Right renal pelvis (tissue), 4 donors: ENCODE measurements around the gene SPOPL. TPM values are rescaled to one million over a fixed set of nuclear protein-coding genes. Genes with fewer than 3 reads are reported as not detected.
"Not testable (repeated sequence)": the region's sequence is repeated elsewhere in the genome, so short reads cannot be mapped to it uniquely, and the experiment has no call there.

ENCODE experiments used
- DNase-seq, 4 donors: peaks; one replicate each; pipeline ENCODE4 v3.0.0-alpha.2; 2013; ENCODE audit warnings: low read depth in 4 of 4, low spot score in 3 of 4, missing footprints in 1 of 4
- polyA plus RNA-seq, 4 donors: library from polyadenylated mRNA; unstranded; fragments of 120-200 nt; gene quantifications; one replicate each; pipeline ENCODE4 v1.2.1, GENCODE V29; 2013; ENCODE audit not compliant: insufficient read length in 4 of 4

Gene SPOPL
- polyA plus RNA-seq, 4 donors: 22.9 to 31.6 (median 30.2) TPM

DNA sequence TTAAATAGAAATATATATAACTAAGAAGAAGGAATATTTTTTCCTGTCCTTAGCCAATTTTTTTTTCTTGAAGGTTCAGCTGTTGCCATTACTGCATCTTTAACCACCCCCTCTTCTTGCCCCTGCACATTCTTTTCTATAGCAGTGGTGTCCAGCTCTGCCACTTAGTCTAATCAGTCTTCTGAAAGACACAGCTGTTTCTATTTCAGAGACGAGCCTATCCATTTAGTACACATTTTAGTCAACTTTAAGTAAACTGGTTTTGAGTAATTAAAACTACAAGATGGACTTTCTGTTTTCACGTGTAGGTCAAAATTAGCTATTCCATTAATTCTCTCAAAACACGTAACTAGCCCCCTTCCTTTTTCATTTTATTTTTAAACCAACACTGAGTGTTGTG, 21.0 kb downstream of the SPOPL start:
- no peak for DNase-seq

DNA sequence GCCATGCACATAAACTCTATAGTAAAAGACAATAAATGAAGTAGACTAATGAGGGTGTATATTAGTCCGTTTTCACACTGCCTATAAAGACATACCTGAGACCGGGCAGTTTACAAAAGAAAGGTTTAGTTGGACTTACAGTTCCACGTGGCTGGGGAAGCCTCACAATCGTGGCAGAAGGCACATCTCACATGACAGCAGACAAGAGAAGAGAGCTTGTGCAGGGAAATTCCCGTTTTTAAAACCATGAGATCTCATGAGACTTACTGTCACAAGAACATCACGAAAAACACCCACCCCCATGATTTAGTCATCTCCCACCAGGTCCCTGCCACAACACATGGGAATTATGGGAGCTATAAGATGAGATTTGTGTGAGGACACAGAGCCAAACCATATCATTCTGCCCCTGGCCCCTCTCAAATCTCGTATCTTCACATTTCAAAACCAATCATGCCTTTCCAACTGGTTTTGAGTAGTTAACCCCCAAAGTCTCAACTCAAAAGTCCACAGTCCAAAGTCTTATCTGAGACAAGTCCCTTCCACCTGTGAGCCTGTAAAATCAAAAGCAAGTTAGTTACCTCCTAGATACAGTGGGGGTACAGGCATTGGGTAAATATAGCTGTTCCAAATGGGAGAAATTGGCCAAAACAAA, 21.6 kb downstream of the SPOPL start:
- DNase-seq: not testable (repeated sequence)

DNA sequence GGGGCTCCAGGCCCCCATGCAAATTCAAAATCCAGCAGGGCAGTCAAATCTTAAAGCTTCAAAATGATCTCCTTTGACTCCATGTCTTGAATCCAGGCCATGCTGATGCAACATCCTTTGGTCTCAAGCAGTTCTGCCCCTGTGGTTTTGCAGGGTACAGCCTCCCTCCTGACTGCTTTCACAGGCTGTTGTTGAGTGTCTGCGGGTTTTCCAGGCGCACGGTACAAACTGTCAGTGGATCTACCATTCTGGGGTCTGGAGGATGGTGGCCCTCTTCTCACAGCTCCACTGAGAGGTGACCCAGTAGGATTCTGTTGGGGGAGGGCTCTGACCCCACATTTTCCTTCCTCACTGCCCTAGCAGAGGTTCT, 22.1 kb downstream of the SPOPL start:
- DNase-seq: not testable (repeated sequence)

DNA sequence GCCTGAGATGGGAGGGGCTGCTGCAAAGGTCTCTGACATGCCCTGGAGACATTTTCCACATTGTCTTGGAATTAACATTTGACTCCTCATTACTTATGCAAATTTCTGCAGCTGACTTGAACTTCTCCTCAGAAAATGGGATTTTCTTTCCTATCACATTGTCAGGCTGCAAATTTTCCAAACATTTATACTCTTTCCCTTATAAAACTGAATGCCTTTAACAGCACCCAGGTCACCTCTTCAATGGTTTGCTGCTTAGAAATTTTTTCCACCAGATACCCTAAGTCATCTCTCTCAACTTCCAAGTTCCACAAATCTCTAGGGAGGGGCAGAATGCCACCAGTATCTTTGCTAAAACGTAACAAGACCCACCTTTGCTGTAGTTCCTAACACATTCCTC, 22.8 kb downstream of the SPOPL start:
- not testable (repeated sequence) for DNase-seq

DNA sequence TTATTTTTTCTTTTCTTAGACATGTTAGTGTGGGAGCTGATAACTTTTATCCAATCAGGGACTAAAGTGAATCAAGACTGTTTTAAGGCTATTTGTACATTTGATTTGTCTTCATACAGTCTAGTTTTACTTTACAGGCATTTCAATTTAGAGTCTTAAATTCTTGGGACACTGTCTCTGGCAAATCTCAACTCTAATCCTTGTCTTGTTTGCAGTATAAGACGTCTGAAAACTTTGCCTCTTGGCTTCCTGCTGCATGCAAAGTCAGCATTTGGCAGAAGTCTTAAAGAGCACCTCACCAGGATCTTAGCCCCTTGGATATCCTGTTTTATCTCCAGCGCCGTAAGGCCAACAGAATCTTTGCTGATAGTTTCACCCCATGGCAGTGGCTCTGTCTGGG, 30.3 kb downstream of the SPOPL start:
- DNase-seq: no peak

DNA sequence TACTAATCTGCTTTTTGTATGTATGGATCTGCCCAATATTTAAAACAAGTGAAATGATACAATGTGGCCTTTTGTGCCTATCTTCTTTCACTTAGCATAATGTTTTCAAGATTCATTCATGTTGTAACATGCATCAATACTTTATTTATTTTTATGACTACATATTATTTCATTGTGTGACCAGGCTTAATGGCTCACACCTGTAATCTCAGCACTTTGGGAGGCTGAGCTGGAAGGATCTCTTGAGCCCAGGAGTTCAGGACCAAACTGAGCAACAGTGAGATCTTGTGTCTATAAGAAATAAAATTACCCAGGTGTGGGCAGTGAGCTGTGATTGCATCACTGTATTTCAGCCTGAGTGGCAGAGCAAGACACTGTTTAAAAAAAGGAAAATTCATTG, 33.2 kb downstream of the SPOPL start:
- no peak for DNase-seq

DNA sequence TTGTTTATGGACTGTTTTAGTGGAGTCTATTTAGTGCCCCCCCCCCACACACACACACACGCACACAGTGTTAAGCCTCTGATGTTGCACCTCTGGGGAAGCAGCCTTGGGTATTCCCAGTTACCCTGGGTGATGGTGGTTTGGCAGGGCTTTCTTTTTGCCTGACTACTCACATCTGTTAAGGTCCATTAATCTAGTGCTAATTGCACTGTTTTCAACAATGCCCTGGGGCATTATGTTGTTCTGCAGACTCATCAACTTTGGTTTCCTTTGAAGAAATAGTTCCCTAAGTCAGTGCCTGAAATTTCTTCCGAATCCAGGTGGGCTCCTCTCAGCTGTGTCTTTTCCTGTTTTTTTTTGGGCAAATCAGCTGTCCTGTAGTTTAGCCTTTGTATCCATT, 34.7 kb downstream of the SPOPL start:
- no peak for DNase-seq

DNA sequence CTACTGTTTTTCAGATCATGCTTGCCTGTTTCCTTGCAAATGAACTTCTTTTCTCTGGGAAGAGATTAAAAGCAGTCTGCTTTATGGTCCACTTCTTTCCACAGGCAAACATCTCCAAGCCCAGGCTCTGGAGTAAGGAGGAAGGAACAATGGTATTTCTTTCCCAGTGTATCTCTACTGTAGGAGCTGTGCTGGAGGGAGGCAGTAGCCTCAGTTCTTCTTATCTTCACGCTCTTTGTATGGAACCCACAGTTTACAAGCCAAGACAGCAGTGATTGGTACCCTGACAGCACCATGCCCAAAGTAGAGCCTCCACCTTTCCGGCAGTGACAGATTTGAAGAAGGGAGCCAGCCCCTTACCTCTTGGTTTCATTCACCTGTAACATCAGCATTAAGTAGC, 35.2 kb downstream of the SPOPL start:
- DNase-seq: no peak

DNA sequence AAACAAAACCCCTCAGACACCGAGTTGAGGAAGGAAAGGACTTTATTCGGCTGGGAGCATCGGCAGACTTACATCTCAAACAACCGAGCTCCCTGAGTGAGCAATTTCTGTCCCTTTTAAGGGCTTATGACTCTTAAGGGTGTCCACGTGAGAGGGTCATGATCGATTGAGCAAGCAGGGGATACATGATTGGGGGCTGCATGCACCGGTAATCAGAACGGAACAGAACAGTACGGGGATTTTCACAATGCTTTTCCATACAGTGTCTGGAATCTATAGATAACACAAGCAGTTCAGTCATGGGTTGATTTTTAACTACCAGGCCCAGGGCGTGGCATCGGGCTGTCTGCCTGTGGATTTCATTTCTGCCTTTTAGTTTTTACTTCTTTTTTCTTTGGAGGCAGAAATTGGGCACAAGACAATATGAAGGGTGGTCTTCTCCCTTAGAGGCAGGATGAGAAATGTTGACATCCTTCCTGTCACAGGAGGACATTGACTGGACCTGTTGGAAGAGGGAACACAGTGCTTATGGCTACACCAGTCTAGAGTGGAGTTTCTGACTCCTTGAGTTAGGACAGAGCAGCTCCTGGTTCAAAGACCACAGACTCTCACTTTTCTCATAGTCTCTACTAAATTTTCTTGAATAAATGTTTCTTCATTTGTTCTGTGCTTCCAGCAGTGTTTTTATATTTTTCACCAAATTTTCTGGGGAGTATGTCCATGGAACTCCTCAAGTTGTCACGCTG, 35.8 kb downstream of the SPOPL start:
- DNase-seq: no peak

DNA sequence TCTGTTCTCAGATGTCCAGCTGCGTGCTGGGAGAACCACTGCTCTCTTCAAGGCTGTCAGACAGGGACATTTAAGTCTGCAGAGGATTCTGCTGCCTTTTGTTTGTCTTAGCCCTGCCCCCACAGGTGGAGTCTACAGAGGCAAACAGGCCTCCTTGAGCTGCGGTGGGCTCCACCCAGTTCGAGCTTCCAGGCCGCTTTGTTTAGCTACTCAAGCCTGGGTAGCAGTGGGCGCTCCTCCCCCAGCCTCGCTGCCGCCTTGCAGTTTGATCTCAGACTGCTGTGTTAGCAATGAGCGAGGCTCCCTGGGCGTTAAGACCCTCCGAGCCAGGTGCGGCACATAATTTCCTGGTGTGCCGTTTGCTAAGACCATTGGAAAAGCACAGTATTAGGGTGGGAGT, 42.6 kb downstream of the SPOPL start:
- not testable (repeated sequence) for DNase-seq

DNA sequence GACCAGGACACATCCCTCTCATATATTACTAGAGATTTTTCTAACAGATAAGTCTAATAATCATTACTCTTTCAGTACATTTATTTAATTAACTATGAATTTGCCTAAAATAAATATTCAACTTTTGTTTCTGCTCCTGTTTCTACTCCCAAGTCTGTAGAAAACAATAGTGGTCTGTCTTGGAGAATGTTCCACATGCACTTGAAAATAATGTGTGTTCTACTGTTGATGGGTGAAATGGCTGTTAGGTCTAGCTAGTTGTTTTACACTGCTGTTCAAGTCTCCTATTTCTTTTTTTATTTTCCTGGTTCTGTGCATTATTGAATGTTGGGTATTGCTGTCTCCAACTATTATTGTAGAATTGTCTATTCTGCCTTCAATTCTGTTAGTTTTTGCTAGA, 47.2 kb downstream of the SPOPL start:
- DNase-seq: no peak

DNA sequence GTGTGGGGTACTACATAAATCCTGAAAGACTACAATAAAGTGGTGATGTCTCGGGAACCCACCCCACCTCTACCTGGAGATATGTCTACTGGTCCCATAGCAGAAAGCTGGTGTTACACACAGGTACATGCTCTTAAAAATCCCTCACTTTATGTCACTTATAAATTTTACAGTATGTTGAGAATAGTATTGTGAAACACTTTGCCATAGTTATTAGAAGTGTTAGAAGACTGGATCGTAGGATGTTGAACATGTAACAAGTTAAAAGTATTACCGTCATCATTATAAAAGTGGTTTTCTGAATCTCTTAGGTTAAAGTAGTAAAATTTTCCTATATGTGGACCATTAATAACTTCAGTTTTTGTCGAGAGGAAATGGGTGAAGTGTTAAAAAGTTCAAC, 48.6 kb downstream of the SPOPL start:
- no peak for DNase-seq

DNA sequence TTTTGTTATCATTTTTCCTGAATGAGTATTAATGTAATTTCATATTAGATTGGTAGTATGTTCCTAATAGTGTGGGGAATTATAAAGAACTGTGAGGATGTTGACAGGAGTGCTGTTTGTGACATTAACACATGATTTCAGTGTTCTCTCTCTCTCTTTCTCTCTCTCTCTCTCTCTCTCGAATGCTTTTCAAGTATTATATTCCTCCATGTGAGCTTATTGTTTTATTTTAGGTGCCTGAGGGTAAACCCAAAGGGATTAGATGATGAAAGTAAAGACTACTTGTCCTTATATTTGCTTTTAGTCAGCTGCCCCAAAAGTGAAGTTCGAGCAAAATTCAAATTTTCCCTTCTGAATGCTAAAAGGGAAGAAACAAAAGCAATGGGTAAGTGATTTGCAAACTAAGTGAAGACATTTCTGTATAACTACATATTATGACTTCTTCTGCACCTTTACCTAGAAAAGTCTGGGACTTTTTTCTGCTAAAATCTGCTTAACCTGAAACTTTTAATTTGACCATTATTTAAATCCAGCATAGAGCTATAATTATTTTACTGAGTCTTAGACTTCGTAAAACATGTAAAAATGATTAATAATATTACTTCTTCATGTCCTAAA, 49.2 kb downstream of the SPOPL start:
- no peak for DNase-seq

DNA sequence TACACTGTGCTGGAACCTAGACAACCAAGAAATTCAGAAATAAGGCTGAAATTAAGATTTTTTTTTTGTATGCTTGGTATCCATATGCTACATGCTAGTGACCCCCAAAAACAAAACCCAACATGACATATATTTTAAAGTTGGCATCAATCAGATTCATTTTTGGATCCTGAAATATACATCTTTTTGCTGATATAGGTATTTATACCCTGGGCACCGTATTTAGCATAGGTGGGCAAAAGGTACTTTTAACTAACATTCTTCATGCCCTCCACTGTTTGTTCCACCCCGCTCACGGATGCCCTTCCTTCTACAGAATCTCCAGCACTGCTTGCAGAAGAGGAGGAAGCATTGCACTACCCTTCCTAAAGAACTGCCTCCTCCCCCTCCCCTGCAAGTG, 52.6 kb downstream of the SPOPL start:
- DNase-seq: no peak

DNA sequence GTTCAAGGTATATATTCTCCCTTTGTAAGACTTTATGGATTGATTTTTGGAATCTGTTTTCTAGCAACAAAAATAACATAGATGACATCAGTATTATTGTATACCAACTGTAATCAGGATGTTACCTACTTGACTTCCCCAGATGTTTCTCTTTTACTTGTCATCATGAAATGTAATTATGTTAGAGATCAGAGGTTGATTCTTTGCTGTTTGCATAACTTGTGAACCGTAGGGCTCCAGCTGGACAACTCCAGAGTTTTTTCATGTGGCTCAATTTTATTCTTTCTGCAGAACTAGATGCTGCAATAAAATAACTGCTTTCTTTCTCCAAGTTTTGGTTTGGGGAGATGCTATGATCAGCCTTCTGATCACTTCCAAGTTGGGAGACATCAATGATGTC, 58.1 kb downstream of the SPOPL start:
- DNase-seq: no peak

DNA sequence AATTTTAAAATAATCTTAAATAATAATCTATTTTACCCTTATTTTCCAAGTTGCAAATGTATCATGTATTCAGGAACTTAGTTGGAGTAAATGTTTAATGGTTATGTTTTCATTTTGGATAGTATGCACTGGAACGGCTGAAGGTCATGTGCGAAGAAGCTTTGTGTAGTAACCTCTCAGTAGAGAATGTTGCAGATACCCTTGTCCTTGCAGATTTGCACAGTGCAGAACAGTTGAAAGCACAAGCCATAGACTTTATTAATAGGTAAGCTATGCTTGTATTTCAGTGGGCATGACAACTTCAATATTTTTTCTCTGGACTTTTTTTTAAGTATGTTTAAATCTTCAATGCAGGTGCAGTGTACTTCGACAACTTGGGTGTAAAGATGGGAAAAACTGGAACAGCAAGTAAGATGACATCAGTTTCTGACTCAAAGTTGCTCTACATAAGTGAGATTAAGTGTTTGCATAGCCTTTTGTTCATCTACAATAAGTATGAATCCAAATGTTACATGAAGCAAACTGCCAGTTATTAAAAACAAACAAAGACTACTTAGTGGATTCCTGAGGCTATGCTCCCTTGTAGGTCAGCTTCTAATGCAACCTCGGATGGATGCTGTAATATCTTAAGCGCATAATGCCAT, 63.1 kb downstream of the SPOPL start:
- DNase-seq: no peak

DNA sequence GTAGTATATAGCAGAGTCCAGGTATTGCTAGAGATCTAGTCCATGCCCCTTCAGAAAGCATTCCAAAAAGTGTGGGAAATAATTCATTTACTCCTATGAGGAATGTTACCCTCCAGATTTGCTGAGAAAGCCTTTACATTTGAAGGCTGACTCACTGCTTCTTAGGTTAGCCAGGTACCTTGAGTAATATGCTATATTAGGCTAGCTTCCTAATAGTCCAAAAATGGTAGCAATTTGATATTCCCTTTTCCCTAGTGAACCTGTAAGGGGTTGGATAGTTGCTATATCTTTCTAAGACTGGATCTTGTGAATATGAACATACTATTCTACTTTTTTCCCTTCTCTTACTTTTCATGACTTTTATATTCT, 63.6 kb downstream of the SPOPL start:
- no peak for DNase-seq

DNA sequence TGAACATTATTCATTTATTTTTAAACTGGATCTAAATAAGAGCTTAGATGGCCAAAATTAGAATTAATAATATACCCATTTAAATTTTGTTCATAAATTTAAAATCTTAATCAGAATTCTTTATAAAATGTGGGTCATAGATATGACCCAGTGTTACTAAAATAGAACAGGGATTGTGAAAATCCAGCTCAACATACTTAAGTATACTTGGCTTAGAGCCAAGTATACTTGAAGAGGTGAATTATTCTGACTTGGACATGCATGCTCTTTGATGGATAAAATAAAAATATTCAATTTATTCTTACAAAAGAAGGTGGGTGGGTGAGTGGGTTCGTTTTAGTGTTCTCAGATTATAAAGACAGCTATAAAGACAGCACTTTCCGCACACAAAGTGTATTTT, 70.7 kb downstream of the SPOPL start:
- DNase-seq: no peak

DNA sequence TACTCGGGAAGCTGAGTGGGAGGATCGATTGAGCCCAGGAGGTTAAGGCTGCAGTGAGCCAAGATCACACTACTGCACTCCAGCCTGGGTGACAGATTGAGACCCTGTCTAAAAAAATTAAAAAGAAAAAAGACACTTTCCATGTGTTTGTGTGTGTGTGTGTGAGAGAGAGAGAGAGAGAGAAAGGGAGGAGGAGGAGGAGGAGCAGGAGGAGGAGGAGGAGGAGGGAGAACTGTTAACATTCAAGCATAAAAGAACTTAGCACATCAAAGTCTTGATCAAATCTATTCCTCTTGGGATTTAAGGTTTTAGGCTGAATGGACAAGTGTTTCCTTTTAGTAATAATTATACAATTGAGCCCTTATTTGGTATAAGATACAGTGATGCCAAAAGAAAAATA, 75.5 kb downstream of the SPOPL start:
- no peak for DNase-seq

DNA sequence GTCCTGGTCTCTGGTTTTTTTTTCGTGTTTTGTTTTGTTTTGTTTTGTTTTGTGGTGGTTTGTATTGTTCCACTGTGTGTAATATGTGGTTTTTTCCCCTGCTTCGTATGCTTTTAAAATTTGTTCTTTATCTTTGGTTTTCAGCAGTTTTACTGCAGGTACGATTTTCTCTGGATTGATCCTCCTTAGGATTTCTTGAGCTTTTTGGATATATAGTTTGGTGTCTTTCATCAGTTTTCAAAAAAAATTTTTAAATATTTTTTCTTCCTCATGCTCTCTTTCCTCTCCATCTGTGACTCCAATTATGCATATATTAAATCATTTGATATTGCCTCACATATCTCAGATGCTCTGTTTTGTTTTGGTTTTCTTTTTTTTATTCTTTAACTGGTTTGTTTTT, 78.0 kb downstream of the SPOPL start:
- DNase-seq: no peak

DNA sequence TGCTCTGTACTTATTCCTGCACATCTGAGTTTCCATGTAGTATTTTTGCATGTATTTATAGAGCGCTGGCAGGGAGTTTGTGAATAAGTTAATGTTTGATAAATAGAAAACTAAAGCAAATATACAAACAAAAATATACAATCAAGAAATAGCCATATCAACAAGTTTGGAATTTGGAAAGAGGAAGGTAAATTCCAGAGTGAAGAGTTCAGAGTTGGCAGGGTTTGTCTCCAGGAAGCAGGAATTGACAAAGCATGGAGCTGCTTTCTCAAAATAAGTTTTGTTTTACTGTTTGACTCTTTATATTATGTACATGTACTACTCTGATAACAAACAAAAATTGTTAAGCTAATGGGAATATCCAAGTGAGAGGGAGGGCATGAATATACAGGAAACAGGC, 80.3 kb downstream of the SPOPL start:
- no peak for DNase-seq

DNA sequence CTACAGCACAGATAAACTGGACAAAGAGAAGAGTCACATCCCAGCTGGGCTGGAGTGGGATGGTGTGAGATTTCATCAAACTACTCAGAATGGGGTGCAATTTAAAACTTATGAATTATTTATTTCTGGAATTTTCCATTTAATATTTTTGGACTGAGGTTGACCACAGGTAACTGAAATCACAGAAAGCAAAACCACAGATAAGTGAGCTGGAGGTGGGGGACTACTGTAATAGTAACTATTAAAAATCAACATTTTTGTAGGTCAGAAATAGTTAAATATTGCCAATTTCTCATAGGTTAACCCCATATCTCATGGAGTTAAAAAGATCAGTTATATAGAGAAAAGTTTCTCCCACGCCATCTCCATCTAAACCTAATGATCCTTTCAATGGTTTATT, 88.1 kb downstream of the SPOPL start:
- no peak for DNase-seq
